H1 (cell line): ENCODE data around the gene TPRKB. TPM values are rescaled to one million over a fixed set of nuclear protein-coding genes. Genes with fewer than 3 reads are reported as not detected.
"Not testable (repeated sequence)": the region's sequence is repeated elsewhere in the genome, so short reads cannot be mapped to it uniquely, and the experiment has no call there.

Experiments used
- CTCF ChIA-PET: fragments of 300-600 bp; sonication (Branson Sonifier 250); formaldehyde crosslinking; loops from one replicate; lab custom pipeline; 2021; ENCODE audit not compliant: partially characterized antibody; lab: Charles Lee
- POLR2A ChIA-PET: fragments of 300-600 bp; sonication (Branson Sonifier 250); formaldehyde crosslinking; loops from one replicate; lab custom pipeline; 2021; ENCODE audit warnings: inconsistent platforms; ENCODE audit not compliant: partially characterized antibody; lab: Charles Lee
- DNase-seq, 2 experiments: peaks; one replicate each; pipeline versions ENCODE4 v3.0.0 to v3.0.0-alpha.2; 2010 to 2022; ENCODE audit warnings: low spot score in 2 of 2, low read depth in 1 of 2, mixed read lengths in 1 of 2
- FAIRE-seq: peaks from 2 replicates; lab custom pipeline; 2011; peaks lifted over from hg19 to GRCh38; lab: Jason Lieb, UNC
- H2AFZ ChIP-seq: 2 replicates; pipeline ENCODE4 v1.8.1; 2012; ENCODE audit warnings: low read length, inconsistent platforms
- H2AK5ac ChIP-seq: 2 replicates; pipeline ENCODE4 v1.6.1; 2013; ENCODE audit warnings: low read depth, low read length
- H2BK120ac ChIP-seq: replicated peaks from 2 replicates; pipeline ENCODE3; 2013; ENCODE audit warnings: low read depth, low read length, inconsistent platforms
- H2BK12ac ChIP-seq: 2 replicates; pipeline ENCODE4 v1.6.1; 2013; ENCODE audit warnings: low read depth, low read length
- H2BK15ac ChIP-seq: 2 replicates; pipeline ENCODE4 v1.6.1; 2013; ENCODE audit warnings: low read length
- H2BK20ac ChIP-seq: 2 replicates; pipeline ENCODE4 v1.6.1; 2013; ENCODE audit warnings: low read length
- H2BK5ac ChIP-seq: 2 replicates; pipeline ENCODE4 v1.6.1; 2013; ENCODE audit warnings: low read depth, low read length
- H3K14ac ChIP-seq: 2 replicates; pipeline ENCODE4 v1.6.1; 2013; ENCODE audit warnings: inconsistent platforms; ENCODE audit not compliant: insufficient read length
- H3K18ac ChIP-seq: 2 replicates; pipeline ENCODE4 v1.6.1; 2013; ENCODE audit warnings: low read length; ENCODE audit errors: extremely low read depth
- H3K23ac ChIP-seq: 2 replicates; pipeline ENCODE4 v1.6.1; 2013; ENCODE audit warnings: inconsistent platforms; ENCODE audit not compliant: insufficient read length
- H3K23me2 ChIP-seq: 2 replicates; pipeline ENCODE4 v1.6.1; 2013; ENCODE audit warnings: low read depth, low read length
- H3K27ac ChIP-seq: 2 replicates; pipeline ENCODE4 v1.6.1; 2011; ENCODE audit warnings: low read depth, low read length, inconsistent platforms
- H3K27me3 ChIP-seq, 4 experiments: replicated peaks in 1 of 4; 1 replicate in 1 of 4; 2 replicates in 3 of 4; pipeline versions ENCODE4 v1.6.1 to v1.8.1; 2011 to 2013; ENCODE audit warnings: low read length in 3 of 4, mild to moderate bottlenecking in 3 of 4, inconsistent platforms in 2 of 4, mixed read lengths in 2 of 4, moderate library complexity in 1 of 4; ENCODE audit not compliant: control insufficient read depth in 3 of 4, insufficient read depth in 3 of 4; ENCODE audit errors: extremely low read depth in 1 of 4
- H3K36me3 ChIP-seq, 4 experiments: 2 replicates each; pipeline versions ENCODE4 v1.6.1 to v1.8.1; 2011 to 2013; ENCODE audit warnings: mild to moderate bottlenecking in 4 of 4, low read length in 3 of 4, moderate library complexity in 2 of 4, control low read depth in 1 of 4, inconsistent platforms in 1 of 4; ENCODE audit not compliant: insufficient read depth in 4 of 4, control insufficient read depth in 2 of 4
- H3K4ac ChIP-seq: replicated peaks from 2 replicates; pipeline ENCODE3; 2013; ENCODE audit warnings: low read length, low read depth, mixed read lengths, inconsistent platforms; ENCODE audit not compliant: insufficient read length
- H3K4me1 ChIP-seq, 4 experiments: replicated peaks in 1 of 4; 1 replicate in 1 of 4; 2 replicates in 3 of 4; pipeline versions ENCODE4 v1.6.1 to v1.8.1; 2011 to 2013; ENCODE audit warnings: low read length in 3 of 4, inconsistent platforms in 2 of 4, mixed read lengths in 1 of 4; ENCODE audit not compliant: insufficient read depth in 4 of 4, control insufficient read depth in 3 of 4
- H3K4me2 ChIP-seq, 2 experiments: 2 replicates each; pipeline versions ENCODE4 v1.6.1 to v1.8.1; 2011 to 2013; ENCODE audit warnings: low read depth in 2 of 2, low read length in 2 of 2, control low read depth in 1 of 2, inconsistent platforms in 1 of 2, mild to moderate bottlenecking in 1 of 2; ENCODE audit not compliant: insufficient read depth in 1 of 2
- H3K4me3 ChIP-seq, 4 experiments: fragments of 200-600, 300-600 bp in 1 of 4; sonication (generic), shearing (Covaris generic), sonication (Bioruptor Twin) in 1 of 4; 2 replicates each; pipeline versions ENCODE4 v1.5.1 to v1.8.1; 2011 to 2016; ENCODE audit warnings: low read length in 4 of 4, low read depth in 3 of 4, control low read depth in 2 of 4, inconsistent platforms in 2 of 4, mild to moderate bottlenecking in 2 of 4, mixed read lengths in 1 of 4, moderate library complexity in 1 of 4; ENCODE audit not compliant: insufficient read depth in 2 of 4; ENCODE audit errors: extremely low read depth in 1 of 4
- H3K56ac ChIP-seq: replicated peaks from 2 replicates; pipeline ENCODE3; 2013; ENCODE audit warnings: low read depth, mild to moderate bottlenecking, mixed read lengths, low read length, inconsistent platforms; ENCODE audit not compliant: insufficient read length
- H3K79me1 ChIP-seq: 2 replicates; pipeline ENCODE4 v1.6.1; 2013; ENCODE audit warnings: low read depth, low read length, control low read depth
- H3K79me2 ChIP-seq, 2 experiments: 2 replicates each; pipeline versions ENCODE4 v1.6.1 to v1.8.1; 2012 to 2013; ENCODE audit warnings: low read length in 2 of 2, mild to moderate bottlenecking in 2 of 2, inconsistent platforms in 1 of 2; ENCODE audit not compliant: insufficient read depth in 2 of 2, control insufficient read depth in 1 of 2
- H3K9ac ChIP-seq, 4 experiments: replicated peaks in 1 of 4; 1 replicate in 1 of 4; 2 replicates in 3 of 4; pipeline versions ENCODE4 v1.6.1 to v1.8.1; 2011 to 2013; ENCODE audit warnings: low read depth in 3 of 4, low read length in 3 of 4, control low read depth in 2 of 4, mild to moderate bottlenecking in 2 of 4, moderate library complexity in 2 of 4, inconsistent platforms in 1 of 4; ENCODE audit errors: extremely low read depth in 1 of 4
- H3K9me3 ChIP-seq, 2 experiments: 2 replicates each; pipeline versions ENCODE4 v1.6.1 to v1.8.1; 2012 to 2013; ENCODE audit warnings: mild to moderate bottlenecking in 2 of 2, moderate library complexity in 2 of 2, control low read depth in 1 of 2, inconsistent platforms in 1 of 2, low read depth in 1 of 2, low read length in 1 of 2, mixed read lengths in 1 of 2; ENCODE audit not compliant: insufficient read depth in 2 of 2
- H4K20me1 ChIP-seq, 2 experiments: replicated peaks in 1 of 2; 2 replicates each; pipeline versions ENCODE3 to v1.8.1; 2011 to 2013; ENCODE audit warnings: inconsistent platforms in 2 of 2, low read length in 2 of 2, mild to moderate bottlenecking in 1 of 2; ENCODE audit not compliant: insufficient read depth in 2 of 2, control insufficient read depth in 1 of 2
- H4K5ac ChIP-seq: 2 replicates; pipeline ENCODE4 v1.6.1; 2013; ENCODE audit warnings: low read length, low read depth, mixed read lengths, inconsistent platforms; ENCODE audit not compliant: insufficient read length
- H4K8ac ChIP-seq: 2 replicates; pipeline ENCODE4 v1.8.0; 2013; ENCODE audit warnings: mild to moderate bottlenecking, moderate library complexity, low read length, inconsistent platforms; ENCODE audit not compliant: insufficient read depth; ENCODE audit errors: extremely low read depth
- H4K91ac ChIP-seq: replicated peaks from 2 replicates; pipeline ENCODE3; 2013; ENCODE audit warnings: low read length, mixed read lengths, inconsistent platforms; ENCODE audit not compliant: insufficient read length
- ASH2L ChIP-seq: fragments of 200-600, 300-600 bp; sonication (generic); IDR thresholded peaks from one replicate; pipeline ENCODE4 v1.7.1; 2017; ENCODE audit warnings: low read length
- GTF2F1 ChIP-seq: IDR thresholded peaks from 2 replicates; pipeline ENCODE4 v1.6.1; 2012; ENCODE audit warnings: low read depth, low read length, improper control_type of control experiment, borderline replicate concordance
- WGBS, 2 experiments: shearing (Covaris generic) in 1 of 2; methylation state at CpG; one replicate each; pipeline versions ENCODE4 v1.1.6 to v1.1.7; 2013 to 2015; ENCODE audit warnings: low lambda C conversion rate in 2 of 2, mixed read lengths in 2 of 2, inconsistent platforms in 1 of 2, low coverage in 1 of 2, missing lambda C conversion rate in 1 of 2; ENCODE audit not compliant: insufficient replicate concordance in 2 of 2, insufficient coverage in 1 of 2, insufficient read length in 1 of 2; ENCODE audit errors: extremely low coverage in 1 of 2, missing lambda C conversion rate in 1 of 2; 5-methylcytosine and 5-hydroxymethylcytosine counted together
- polyA plus RNA-seq, 7 experiments: library from polyadenylated mRNA; depleted of rRNA in 3 of 7; stranded (reverse) in 5 of 7; unstranded in 2 of 7; fragments of >200 nt in 5 of 7; fragments of 200-250 nt in 2 of 7; gene quantifications; 1 replicate in 5 of 7; 2 replicates in 1 of 7; 4 replicates in 1 of 7; pipeline versions ENCODE4 v1.2.1 to v1.2.3, GENCODE V29; 2011 to 2013; ENCODE audit warnings: missing spikeins in 2 of 7, mixed read lengths in 2 of 7
- total RNA-seq: library from RNA; stranded (reverse); fragmentation: NEBNext Ultra II Directional; extraction: Animal tissue kit (Norgen Biotek cat#: 25700); gene quantifications from 2 replicates; pipeline ENCODE4 v1.2.1, GENCODE V29; 2021

TPRKB gene
- total and polyA plus RNA-seq, 2 of the 8 experiments (the other 6 are each of a cell fraction or from before 2014, with no cell fraction given) = 40.3 to 41.6 TPM

GRCh38 chr2:73759285-73759764 is 22.2 kb upstream of the TPRKB start (continued):
- TF ChIP-seq GTF2F1 (no peak), ASH2L (no peak)

- H3K9ac ChIP-seq, H4K5ac ChIP-seq, H2BK12ac ChIP-seq, H2BK15ac ChIP-seq, H3K23me2 ChIP-seq, H3K27me3 ChIP-seq, H4K8ac ChIP-seq, POLR2A ChIA-PET, H2BK120ac ChIP-seq, DNase-seq, H2BK5ac ChIP-seq, H2AK5ac ChIP-seq, H3K23ac ChIP-seq, H3K79me1 ChIP-seq, H3K4me2 ChIP-seq, H2AFZ ChIP-seq, H4K91ac ChIP-seq, FAIRE-seq, H3K27ac ChIP-seq, H3K4me3 ChIP-seq, H3K14ac ChIP-seq, H3K79me2 ChIP-seq, H3K4ac ChIP-seq, H4K20me1 ChIP-seq, H2BK20ac ChIP-seq, H3K4me1 ChIP-seq, H3K18ac ChIP-seq, H3K56ac ChIP-seq: not testable (repeated sequence)
- H3K9me3 ChIP-seq = peaks cover 7 to 10% of the 10 kb centered on the region in 2 experiments
- peaks cover 0 to 25% (median 6%) of the 10 kb centered on the region in 4 experiments; a peak in 4 of 8 replicates for H3K36me3 ChIP-seq
- CTCF ChIA-PET = interaction anchor here (0.9 kb wide), 1 partner anchor 17 kb away, joined by 3 read pairs; the partner anchor contains the start of gene TPRKB
- WGBS, 2 experiments = 90% methylated on average over 7 of the region's 7 CpGs; no CpG with 5 or more reads in 1 of the 2 experiments
Measured at GRCh38 chr2:73754332-73754731, 17.2 kb upstream of the TPRKB start.
